Measurements from ENCODE around the gene EIF2S1. TPM values are rescaled to one million over a fixed set of nuclear protein-coding genes. Genes with fewer than 3 reads are reported as not detected.
"Not testable (repeated sequence)": the region's sequence is repeated elsewhere in the genome, so short reads cannot be mapped to it uniquely, and the experiment has no call there.

The EIF2S1 gene
- total RNA-seq, 1 experiment from 2014 or later = 171 TPM

GRCh38 chr14:67410313-67410712, 50.2 kb downstream of the EIF2S1 start:
- no peaks in the 10 kb centered on the region for H3K9me3 ChIP-seq (ENCODE audit: low read length)
- H3K4me3 ChIP-seq (ENCODE audit: low read length) = no peak overlapping the region
- H3K4me1 ChIP-seq (ENCODE audit: low read length) = no peaks in the 10 kb centered on the region
- H4K20me1 ChIP-seq (ENCODE audit: insufficient read depth, low read depth, low read length) = no peaks in the 10 kb centered on the region
- no peaks in the 10 kb centered on the region for H3K9me2 ChIP-seq (replicated peaks; ENCODE audit: insufficient read depth, low read length)
- no peak overlapping the region for H2AFZ ChIP-seq (ENCODE audit: low read length)
- H3K9ac ChIP-seq (ENCODE audit: low read length) = no peak overlapping the region
- H3K79me2 ChIP-seq (ENCODE audit: low read length) = no peaks in the 10 kb centered on the region
- H3K27ac ChIP-seq (ENCODE audit: low read length) = no peak overlapping the region
- H3K36me3 ChIP-seq (ENCODE audit: insufficient read depth, low read length) = no peaks in the 10 kb centered on the region
- no peak overlapping the region for H3K4me2 ChIP-seq (ENCODE audit: low read depth, low read length, poor library complexity, severe bottlenecking)
- DNase-seq = no peak
- H3K27me3 ChIP-seq (ENCODE audit: low read length) = no peaks in the 10 kb centered on the region

DNA sequence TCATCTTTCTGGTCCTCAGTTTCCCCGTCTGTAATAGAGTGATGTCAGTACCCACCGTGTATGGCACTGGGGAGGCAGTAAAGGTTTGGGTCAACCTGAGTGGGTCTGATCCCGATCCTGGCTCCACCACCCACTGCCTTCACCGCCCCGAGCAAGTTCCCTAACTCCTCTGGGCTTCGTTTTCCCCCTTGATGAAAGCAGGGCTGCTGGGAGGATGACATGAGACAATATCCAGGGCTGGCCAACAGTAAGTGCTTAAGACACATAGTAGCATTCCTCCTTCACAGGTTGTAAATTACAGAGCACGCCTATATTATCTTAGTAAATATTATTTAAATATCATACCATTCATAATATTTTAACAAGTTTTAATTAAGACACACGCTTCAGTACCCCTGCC, 51.2 kb downstream of the EIF2S1 start:
- H2AFZ ChIP-seq (ENCODE audit: low read length) = no peak overlapping the region
- H3K9ac ChIP-seq (ENCODE audit: low read length) = no peak overlapping the region
- H3K4me2 ChIP-seq (ENCODE audit: low read depth, low read length, poor library complexity, severe bottlenecking) = no peak overlapping the region

DNA sequence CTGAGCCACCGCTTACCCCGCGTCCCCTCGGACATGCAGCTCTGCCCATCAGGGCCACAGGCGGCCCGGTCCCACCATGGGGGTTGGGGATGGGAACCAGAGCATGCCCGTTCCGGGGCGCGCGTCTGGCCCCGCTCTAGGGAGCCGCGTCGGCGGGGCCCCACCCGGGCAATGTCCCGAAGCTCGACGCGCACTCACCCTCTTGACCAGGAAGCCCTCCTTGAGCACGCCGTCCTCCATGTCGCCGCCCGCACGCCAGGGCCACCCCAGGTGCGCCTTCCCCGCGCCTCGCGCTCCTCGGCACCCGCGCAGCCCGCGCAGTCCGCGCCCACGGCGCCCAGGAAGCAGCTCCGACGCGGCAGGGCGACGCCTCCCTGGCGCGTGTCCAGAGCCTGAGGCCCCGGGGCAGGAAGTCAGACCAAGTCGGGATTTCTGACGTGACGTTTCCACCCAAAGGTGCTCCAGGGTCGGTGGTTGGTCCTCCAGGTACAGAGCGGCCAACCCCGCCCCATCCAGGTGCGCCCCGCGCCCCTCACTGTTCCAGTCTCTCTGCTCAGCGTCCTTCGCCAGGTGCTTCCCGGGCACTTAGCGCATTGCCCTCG, 51.8 kb downstream of the EIF2S1 start, which contains the start of gene PLEK2:
Gene PLEK2 (minus strand): TSS at position 346 of the 602 bp plus-strand sequence. CDS start 106 bp downstream, at position 240.
- Histone ChIP-seq H2AFZ (ENCODE audit: low read length) (no peak within 1 kb of the TSS), H3K4me2 (ENCODE audit: low read depth, low read length, poor library complexity, severe bottlenecking) (no peak within 1 kb of the TSS), H3K4me1 (ENCODE audit: low read length) (no peaks in the 10 kb centered on the region), H3K9ac (ENCODE audit: low read length) (no peak within 1 kb of the TSS), H3K36me3 (ENCODE audit: insufficient read depth, low read length) (no peaks in the 10 kb centered on the region), H3K79me2 (ENCODE audit: low read length) (no peaks in the 10 kb centered on the region), H4K20me1 (ENCODE audit: insufficient read depth, low read depth, low read length) (no peaks in the 10 kb centered on the region), H3K9me3 (ENCODE audit: low read length) (no peaks in the 10 kb centered on the region), H3K27me3 (ENCODE audit: low read length) (no peaks in the 10 kb centered on the region), H3K9me2 (replicated peaks; ENCODE audit: insufficient read depth, low read length) (no peaks in the 10 kb centered on the region), H3K27ac (ENCODE audit: low read length) (no peak within 1 kb of the TSS), H3K4me3 (ENCODE audit: low read length) (no peak within 1 kb of the TSS)
- no peak for DNase-seq

More for the DNA sequence above, 51.2 kb downstream of the EIF2S1 start:
- Histone ChIP-seq H3K9me2 (replicated peaks; ENCODE audit: insufficient read depth, low read length) (no peaks in the 10 kb centered on the region), H4K20me1 (ENCODE audit: insufficient read depth, low read depth, low read length) (no peaks in the 10 kb centered on the region), H3K27me3 (ENCODE audit: low read length) (no peaks in the 10 kb centered on the region), H3K79me2 (ENCODE audit: low read length) (no peaks in the 10 kb centered on the region), H3K4me3 (ENCODE audit: low read length) (no peak overlapping the region), H3K4me1 (ENCODE audit: low read length) (no peaks in the 10 kb centered on the region), H3K36me3 (ENCODE audit: insufficient read depth, low read length) (no peaks in the 10 kb centered on the region), H3K9me3 (ENCODE audit: low read length) (no peaks in the 10 kb centered on the region), H3K27ac (ENCODE audit: low read length) (no peak overlapping the region)
- DNase-seq = no peak

GRCh38 chr14:67413806-67414769, 54.0 kb downstream of the EIF2S1 start:
- Histone ChIP-seq H4K20me1 (ENCODE audit: insufficient read depth, low read depth, low read length) (no peaks in the 10 kb centered on the region), H3K27ac (ENCODE audit: low read length) (no peak overlapping the region), H3K36me3 (ENCODE audit: insufficient read depth, low read length) (no peaks in the 10 kb centered on the region), H3K4me2 (ENCODE audit: low read depth, low read length, poor library complexity, severe bottlenecking) (no peak overlapping the region), H3K27me3 (ENCODE audit: low read length) (no peaks in the 10 kb centered on the region), H3K9ac (ENCODE audit: low read length) (no peak overlapping the region), H2AFZ (ENCODE audit: low read length) (no peak overlapping the region), H3K9me3 (ENCODE audit: low read length) (no peaks in the 10 kb centered on the region), H3K4me1 (ENCODE audit: low read length) (no peaks in the 10 kb centered on the region), H3K9me2 (replicated peaks; ENCODE audit: insufficient read depth, low read length) (no peaks in the 10 kb centered on the region), H3K79me2 (ENCODE audit: low read length) (no peaks in the 10 kb centered on the region), H3K4me3 (ENCODE audit: low read length) (no peak overlapping the region)
- no peak for DNase-seq

DNA sequence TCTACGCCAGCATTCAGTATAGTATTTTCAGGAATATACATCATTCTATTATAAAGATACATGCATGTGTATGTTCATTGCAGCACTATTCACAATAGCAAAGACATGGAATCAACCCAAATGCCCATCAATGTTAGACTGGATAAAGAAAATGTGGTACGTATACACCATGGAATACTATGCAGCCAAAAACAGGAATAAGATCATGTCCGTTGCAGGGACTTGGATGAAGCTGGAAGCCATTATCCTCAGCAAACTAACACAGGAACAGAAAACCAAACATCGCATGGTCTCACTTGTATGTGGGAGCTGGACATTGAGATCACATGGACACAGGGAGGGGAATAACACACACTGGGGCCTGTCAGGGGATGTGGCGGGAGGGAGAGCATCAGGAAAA, 55.5 kb downstream of the EIF2S1 start:
- H3K27me3 ChIP-seq (ENCODE audit: low read length); H3K9ac ChIP-seq (ENCODE audit: low read length); H3K36me3 ChIP-seq (ENCODE audit: insufficient read depth, low read length); H3K79me2 ChIP-seq (ENCODE audit: low read length); H3K27ac ChIP-seq (ENCODE audit: low read length); H3K9me2 ChIP-seq (replicated peaks; ENCODE audit: insufficient read depth, low read length); H3K9me3 ChIP-seq (ENCODE audit: low read length); H3K4me2 ChIP-seq (ENCODE audit: low read depth, low read length, poor library complexity, severe bottlenecking); H3K4me3 ChIP-seq (ENCODE audit: low read length); H2AFZ ChIP-seq (ENCODE audit: low read length); DNase-seq; H3K4me1 ChIP-seq (ENCODE audit: low read length); H4K20me1 ChIP-seq (ENCODE audit: insufficient read depth, low read depth, low read length): not testable (repeated sequence)

- no peak for DNase-seq
- H3K4me3 ChIP-seq (ENCODE audit: low read length) = no peak overlapping the region
- no peak overlapping the region for H3K27ac ChIP-seq (ENCODE audit: low read length)
- no peaks in the 10 kb centered on the region for H4K20me1 ChIP-seq (ENCODE audit: insufficient read depth, low read depth, low read length)
- no peak overlapping the region for H2AFZ ChIP-seq (ENCODE audit: low read length)
- no peak overlapping the region for H3K9ac ChIP-seq (ENCODE audit: low read length)
- no peak overlapping the region for H3K4me2 ChIP-seq (ENCODE audit: low read depth, low read length, poor library complexity, severe bottlenecking)
- H3K36me3 ChIP-seq (ENCODE audit: insufficient read depth, low read length) = no peaks in the 10 kb centered on the region
- no peaks in the 10 kb centered on the region for H3K27me3 ChIP-seq (ENCODE audit: low read length)
- no peaks in the 10 kb centered on the region for H3K9me2 ChIP-seq (replicated peaks; ENCODE audit: insufficient read depth, low read length)
- H3K9me3 ChIP-seq (ENCODE audit: low read length) = no peaks in the 10 kb centered on the region
- H3K4me1 ChIP-seq (ENCODE audit: low read length) = no peaks in the 10 kb centered on the region
- H3K79me2 ChIP-seq (ENCODE audit: low read length) = no peaks in the 10 kb centered on the region
These were observed 56.0 kb downstream of the EIF2S1 start for GRCh38 chr14:67416085-67416484.

GRCh38 chr14:67416810-67417209, 56.7 kb downstream of the EIF2S1 start:
- H3K4me2 ChIP-seq (ENCODE audit: low read depth, low read length, poor library complexity, severe bottlenecking) = no peak overlapping the region
- no peak overlapping the region for H2AFZ ChIP-seq (ENCODE audit: low read length)

DNA sequence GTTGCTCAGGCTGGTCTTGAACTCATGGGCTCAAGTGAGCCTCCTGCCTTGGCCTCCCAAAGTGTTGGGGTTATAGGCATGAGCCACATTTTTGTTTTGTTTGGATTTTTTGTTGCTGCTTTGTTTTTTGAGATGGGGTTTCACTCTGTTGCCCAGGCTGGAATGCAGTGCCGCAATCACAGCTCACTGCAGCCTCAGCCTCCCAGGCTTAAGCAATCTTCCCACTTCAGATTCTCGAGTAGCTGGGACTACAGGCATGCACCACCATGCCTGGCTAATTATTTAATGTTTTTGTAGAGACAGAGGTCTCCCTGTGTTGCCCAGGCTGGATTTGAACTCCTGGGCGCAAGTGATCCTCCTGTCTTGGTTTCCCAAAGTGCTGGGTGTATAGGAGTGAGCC, 57.5 kb downstream of the EIF2S1 start:
- no peak overlapping the region for H2AFZ ChIP-seq (ENCODE audit: low read length)
- H3K4me3 ChIP-seq (ENCODE audit: low read length) = no peak overlapping the region
- no peaks in the 10 kb centered on the region for H3K27me3 ChIP-seq (ENCODE audit: low read length)
- no peak overlapping the region for H3K9ac ChIP-seq (ENCODE audit: low read length)
- no peak overlapping the region for H3K27ac ChIP-seq (ENCODE audit: low read length)
- DNase-seq = no peak
- H3K9me2 ChIP-seq (replicated peaks; ENCODE audit: insufficient read depth, low read length) = no peaks in the 10 kb centered on the region
- H3K4me2 ChIP-seq (ENCODE audit: low read depth, low read length, poor library complexity, severe bottlenecking) = no peak overlapping the region
- H3K79me2 ChIP-seq (ENCODE audit: low read length) = no peaks in the 10 kb centered on the region
- H3K36me3 ChIP-seq (ENCODE audit: insufficient read depth, low read length) = no peaks in the 10 kb centered on the region
- H3K9me3 ChIP-seq (ENCODE audit: low read length) = no peaks in the 10 kb centered on the region
- H4K20me1 ChIP-seq (ENCODE audit: insufficient read depth, low read depth, low read length) = no peaks in the 10 kb centered on the region
- H3K4me1 ChIP-seq (ENCODE audit: low read length) = no peaks in the 10 kb centered on the region

More at GRCh38 chr14:67416810-67417209, 56.7 kb downstream of the EIF2S1 start:
- Histone ChIP-seq H3K79me2 (ENCODE audit: low read length) (no peaks in the 10 kb centered on the region), H3K9me2 (replicated peaks; ENCODE audit: insufficient read depth, low read length) (no peaks in the 10 kb centered on the region), H4K20me1 (ENCODE audit: insufficient read depth, low read depth, low read length) (no peaks in the 10 kb centered on the region), H3K4me3 (ENCODE audit: low read length) (no peak overlapping the region), H3K27me3 (ENCODE audit: low read length) (no peaks in the 10 kb centered on the region), H3K9me3 (ENCODE audit: low read length) (no peaks in the 10 kb centered on the region), H3K9ac (ENCODE audit: low read length) (no peak overlapping the region), H3K4me1 (ENCODE audit: low read length) (no peaks in the 10 kb centered on the region), H3K36me3 (ENCODE audit: insufficient read depth, low read length) (no peaks in the 10 kb centered on the region), H3K27ac (ENCODE audit: low read length) (no peak overlapping the region)
- DNase-seq = no peak

Measured in Karpas-422 (cell line).